Right cardiac atrium (tissue), 5 donors: ENCODE measurements around the gene TIPARP. TPM values are rescaled to one million over a fixed set of nuclear protein-coding genes. Genes with fewer than 3 reads are reported as not detected.
A peak's percentile ranks its signal among the peaks of the same experiment; 100 is the strongest.
"Not testable (repeated sequence)": the region's sequence is repeated elsewhere in the genome, so short reads cannot be mapped to it uniquely, and the experiment has no call there.

Source experiments
- ATAC-seq, 2 donors: fragments of 200-7000 bp; cut with Tn5 transposase; one replicate each; pipeline versions ENCODE4 v1.8.0 to v1.9.1; 2020; ENCODE audit warnings: moderate library complexity in 2 of 2, mild to moderate bottlenecking in 1 of 2
- DNase-seq, 3 donors: peaks; one replicate each; pipeline ENCODE4 v3.0.0-alpha.2; 2020
- H3K27ac ChIP-seq: one replicate; pipeline ENCODE4 v1.5.1; 2013; ENCODE audit warnings: mild to moderate bottlenecking, low read length, control low read depth, moderate library complexity
- H3K27me3 ChIP-seq: one replicate; pipeline ENCODE4 v1.6.1; 2013; ENCODE audit not compliant: control insufficient read depth, insufficient read depth
- H3K4me1 ChIP-seq: one replicate; pipeline ENCODE4 v1.6.1; 2013; ENCODE audit warnings: low read length; ENCODE audit not compliant: control insufficient read depth, insufficient read depth
- H3K4me3 ChIP-seq: one replicate; pipeline ENCODE4 v1.5.1; 2013; ENCODE audit warnings: low read length, control low read depth
- H3K9me3 ChIP-seq: one replicate; pipeline ENCODE4 v1.6.1; 2013; ENCODE audit warnings: low read length; ENCODE audit not compliant: control insufficient read depth
- WGBS: extraction: QIAGEN DNeasy Blood & Tissue Kit; methylation state at CpG from one replicate; pipeline ENCODE4 v1.1.7; 2013; 5-methylcytosine and 5-hydroxymethylcytosine counted together
- intact Hi-C, 4 donors: fragments of 100-400 bp; cut with DNase I; formaldehyde crosslinking; loops; one replicate each; pipeline versions ENCODE4 v1.11.0 to v1.14.0; 2022 to 2023
- polyA plus RNA-seq: library from polyadenylated mRNA; stranded (reverse); fragments of 200-250 nt; gene quantifications from one replicate; pipeline ENCODE4 v1.2.3, GENCODE V29; 2013
- total RNA-seq, 4 donors: library from RNA; stranded (reverse); fragmentation: NEBNext Ultra II Directional; extraction: Animal tissue kit (Norgen Biotek cat#: 25700); gene quantifications; one replicate each; pipeline ENCODE4 v1.2.1, GENCODE V29; 2021
- donor health status: healthy with polysubstance abuse.
- donor health status: DM: no; HTN: yes; CAD: no.
- donor health status: DM: no; HTN: no; CAD: no.
- donor health status: DM: no; HTN: yes; CAD: no; lungs with severe emphysema.
- donor health status: DM: yes; HTN: yes; CAD: no.

Gene TIPARP
- total and polyA plus RNA-seq, 5 donors = 24.3 to 51.3 (median 40.7) TPM

GRCh38 chr3:156652661-156653060 is 21.7 kb upstream of the TIPARP start:
- DNase-seq, intact Hi-C loops, H3K4me3 ChIP-seq, H3K9me3 ChIP-seq, H3K27ac ChIP-seq, ATAC-seq, H3K4me1 ChIP-seq, H3K27me3 ChIP-seq: not testable (repeated sequence)
- WGBS = 97% methylated on average over 2 of the region's 2 CpGs

DNA sequence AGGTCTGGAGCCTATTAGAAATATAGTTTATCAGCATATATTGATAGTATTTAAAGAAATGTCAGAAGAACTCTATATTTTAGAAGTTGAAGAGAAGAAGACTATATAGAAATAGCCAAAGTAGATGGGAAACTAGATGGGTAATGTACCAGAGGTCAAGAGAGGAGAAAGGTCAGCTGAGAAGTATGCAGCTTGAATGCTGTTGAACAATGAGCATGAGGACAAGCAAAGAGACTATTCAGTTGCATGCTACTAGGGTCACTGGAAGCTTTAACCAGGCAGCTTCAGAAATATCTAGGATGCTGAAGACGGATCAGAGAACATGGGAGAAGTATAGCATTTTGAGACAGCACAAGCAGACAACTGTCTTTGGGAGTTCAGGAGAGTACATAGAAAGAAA is 19.6 kb upstream of the TIPARP start:
- DNase-seq = no peak
- Histone ChIP-seq H3K4me1 (no peaks in the 10 kb centered on the region), H3K9me3 (no peaks in the 10 kb centered on the region), H3K4me3 (no peak overlapping the region), H3K27ac (no peak overlapping the region), H3K27me3 (no peaks in the 10 kb centered on the region)
- no peak for ATAC-seq
- WGBS = 90% methylated on average over 1 of the region's 1 CpG
- intact Hi-C loops = no loop called here

DNA sequence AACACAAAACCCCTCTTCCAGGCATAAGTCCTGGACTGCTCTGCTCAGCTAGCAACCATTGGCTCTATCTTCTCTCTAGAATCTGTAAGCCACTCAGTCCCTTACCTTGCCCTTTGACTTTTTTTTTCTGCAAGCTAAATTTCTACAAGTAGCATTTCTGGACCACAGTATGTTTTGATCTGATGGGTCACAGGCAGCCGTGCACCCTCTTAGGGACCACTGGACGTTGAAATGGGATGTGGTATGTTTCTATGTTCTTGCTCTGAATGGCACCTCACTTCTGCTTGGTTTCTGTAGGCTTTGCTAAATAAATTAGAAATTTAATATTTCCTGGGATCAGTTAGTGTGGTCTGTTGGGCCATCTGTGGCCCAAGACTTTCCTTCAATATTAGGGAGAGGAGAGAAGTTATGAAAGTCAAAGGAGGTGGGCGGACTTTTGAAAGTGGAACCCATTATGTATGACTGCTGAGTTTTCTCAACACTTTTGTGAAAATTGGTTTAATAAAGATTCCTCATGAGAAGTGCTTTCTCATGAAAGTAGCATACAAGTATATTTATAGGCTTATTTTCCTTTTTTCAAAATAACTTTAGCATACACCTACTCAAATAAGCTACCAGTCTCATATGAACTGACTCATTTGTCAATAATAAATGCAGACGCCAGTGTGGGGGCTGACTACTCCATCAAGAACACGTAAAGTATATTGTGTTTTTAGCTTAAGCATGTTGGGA is 18.4 kb upstream of the TIPARP start:
- 88% methylated on average over 5 of the region's 5 CpGs for WGBS
- ATAC-seq (no peak), DNase-seq (no peak)
- Histone ChIP-seq H3K27ac (no peak overlapping the region), H3K4me1 (no peaks in the 10 kb centered on the region), H3K27me3 (no peaks in the 10 kb centered on the region), H3K9me3 (no peaks in the 10 kb centered on the region), H3K4me3 (no peak overlapping the region)
- intact Hi-C loops = no loop called here

DNA sequence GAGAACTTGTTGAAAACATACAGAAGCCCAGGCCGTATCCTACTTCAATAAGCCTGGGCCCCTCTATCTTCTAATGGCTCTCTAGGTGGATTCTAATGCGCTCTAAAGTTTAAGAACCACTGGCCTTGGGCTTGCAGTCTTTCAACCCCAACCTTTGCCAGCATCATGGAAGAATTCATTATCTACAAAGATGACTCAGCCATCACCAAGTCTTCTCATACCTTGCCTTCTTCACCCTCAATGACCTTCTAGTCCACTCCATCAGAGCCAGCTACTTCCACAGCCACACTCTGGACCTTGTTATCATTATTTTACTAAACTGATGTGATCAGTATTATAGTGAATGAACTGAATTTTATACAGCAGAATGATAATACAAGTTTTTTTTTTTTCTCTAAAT is 16.9 kb upstream of the TIPARP start:
- Histone ChIP-seq H3K27me3 (no peaks in the 10 kb centered on the region), H3K27ac (no peak overlapping the region), H3K9me3 (no peaks in the 10 kb centered on the region), H3K4me3 (no peak overlapping the region), H3K4me1 (no peaks in the 10 kb centered on the region)
- no peak for DNase-seq
- intact Hi-C loops = no loop called here
- no peak for ATAC-seq
- 96% methylated on average over 2 of the region's 2 CpGs for WGBS

DNA sequence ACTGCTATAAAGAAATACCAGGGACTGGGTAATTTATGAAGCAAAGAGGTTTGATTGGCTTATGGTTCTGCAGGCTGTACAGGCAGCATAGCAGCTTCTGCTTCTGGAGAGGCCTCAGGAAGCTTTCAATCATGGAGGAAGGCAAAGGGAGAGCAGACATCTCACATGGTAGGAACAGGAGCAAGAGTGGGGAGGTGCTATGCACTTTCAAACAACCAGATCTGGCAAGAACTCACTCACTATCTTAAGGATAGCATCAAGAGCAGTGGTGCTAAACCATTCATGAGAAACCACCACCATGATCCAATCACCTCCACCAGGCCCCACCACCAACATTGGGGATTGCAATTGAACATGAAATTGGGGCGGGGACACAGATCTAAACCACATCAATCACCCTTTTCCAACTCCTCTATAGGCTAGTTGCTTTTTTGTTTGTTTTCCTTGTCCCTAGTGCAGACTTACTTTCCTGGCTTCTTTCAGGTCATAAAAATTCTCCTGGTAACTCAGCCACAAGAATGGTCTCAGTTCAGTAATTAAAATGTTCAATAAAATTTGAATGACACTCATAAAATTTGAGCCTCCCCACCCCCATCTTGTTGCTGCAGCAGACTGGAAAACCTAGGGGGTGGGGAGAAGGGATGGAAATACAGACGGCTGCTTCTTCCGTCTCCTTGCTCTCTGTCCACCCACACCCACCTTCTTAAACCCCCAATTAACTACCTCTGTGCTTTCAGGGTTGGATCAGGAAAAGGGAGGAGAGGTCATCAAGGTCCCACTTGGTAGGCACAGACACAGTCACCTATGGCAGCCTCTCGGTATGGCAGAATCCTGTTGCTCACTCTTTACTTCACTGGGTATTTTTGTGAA is 16.3 kb upstream of the TIPARP start:
- no peaks in the 10 kb centered on the region for H3K27me3 ChIP-seq
- DNase-seq = no peak
- H3K4me1 ChIP-seq = no peaks in the 10 kb centered on the region
- no peak overlapping the region for H3K4me3 ChIP-seq
- WGBS = 92% methylated on average over 4 of the region's 4 CpGs
- no peak for ATAC-seq
- H3K27ac ChIP-seq = no peak overlapping the region
- no peaks in the 10 kb centered on the region for H3K9me3 ChIP-seq
- intact Hi-C loops = no loop called here

- Histone ChIP-seq H3K27ac (no peak overlapping the region), H3K9me3 (no peaks in the 10 kb centered on the region), H3K4me1 (no peaks in the 10 kb centered on the region), H3K27me3 (no peaks in the 10 kb centered on the region), H3K4me3 (no peak overlapping the region)
- DNase-seq (no peak), ATAC-seq (no peak)
- WGBS = 94% methylated on average over 1 of the region's 1 CpG
- intact Hi-C loops = no loop called here
Observed at GRCh38 chr3:156658732-156659090, 15.7 kb upstream of the TIPARP start.

DNA sequence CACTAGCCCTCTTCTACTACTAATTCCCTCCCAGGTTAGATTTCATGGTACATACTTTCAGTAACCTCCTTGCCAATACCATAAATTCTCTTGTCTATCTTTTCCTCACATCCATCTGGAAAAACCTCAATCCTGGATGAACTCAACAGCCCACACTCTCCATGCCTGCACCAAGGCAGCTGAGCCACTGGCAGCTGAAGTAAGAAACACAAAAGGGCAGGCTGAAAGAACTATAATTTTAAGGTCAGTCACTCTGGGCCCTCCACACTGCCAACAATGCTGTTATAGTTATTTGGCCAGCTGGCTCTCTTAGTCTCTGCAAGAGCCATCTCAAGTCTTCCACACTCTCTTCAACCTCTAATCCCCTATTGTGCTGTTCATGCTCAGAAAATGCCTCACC is 15.1 kb upstream of the TIPARP start:
- no peaks in the 10 kb centered on the region for H3K4me1 ChIP-seq
- no peak overlapping the region for H3K4me3 ChIP-seq
- no peaks in the 10 kb centered on the region for H3K27me3 ChIP-seq
- DNase-seq (no peak), ATAC-seq (no peak)
- no peaks in the 10 kb centered on the region for H3K9me3 ChIP-seq
- intact Hi-C loops = no loop called here
- H3K27ac ChIP-seq = no peak overlapping the region

DNA sequence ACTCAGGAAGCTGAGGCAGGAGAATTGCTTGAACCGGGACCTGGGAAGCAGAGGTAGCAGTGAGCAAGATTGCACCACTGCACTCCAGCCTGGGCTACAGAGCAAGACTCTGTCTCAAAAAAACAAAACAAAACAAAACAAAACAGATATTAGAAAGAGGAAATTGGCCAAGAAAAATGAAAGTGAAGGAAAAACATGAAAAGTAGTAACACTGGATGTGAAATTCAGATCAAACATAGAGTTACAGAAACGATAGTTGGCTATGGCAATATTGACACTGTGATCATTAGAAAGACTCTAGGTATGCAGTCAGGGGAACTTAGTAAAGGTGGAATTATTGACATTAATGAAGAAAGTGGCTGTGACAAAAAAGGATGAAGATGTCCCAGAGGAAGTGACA is 13.2 kb upstream of the TIPARP start:
- intact Hi-C loops = no loop called here
- DNase-seq (no peak), ATAC-seq (no peak)
- Histone ChIP-seq H3K4me1 (no peaks in the 10 kb centered on the region), H3K27ac (no peak overlapping the region), H3K9me3 (no peaks in the 10 kb centered on the region), H3K4me3 (no peak overlapping the region), H3K27me3 (no peaks in the 10 kb centered on the region)
- WGBS = 66% methylated on average over 2 of the region's 2 CpGs

DNA sequence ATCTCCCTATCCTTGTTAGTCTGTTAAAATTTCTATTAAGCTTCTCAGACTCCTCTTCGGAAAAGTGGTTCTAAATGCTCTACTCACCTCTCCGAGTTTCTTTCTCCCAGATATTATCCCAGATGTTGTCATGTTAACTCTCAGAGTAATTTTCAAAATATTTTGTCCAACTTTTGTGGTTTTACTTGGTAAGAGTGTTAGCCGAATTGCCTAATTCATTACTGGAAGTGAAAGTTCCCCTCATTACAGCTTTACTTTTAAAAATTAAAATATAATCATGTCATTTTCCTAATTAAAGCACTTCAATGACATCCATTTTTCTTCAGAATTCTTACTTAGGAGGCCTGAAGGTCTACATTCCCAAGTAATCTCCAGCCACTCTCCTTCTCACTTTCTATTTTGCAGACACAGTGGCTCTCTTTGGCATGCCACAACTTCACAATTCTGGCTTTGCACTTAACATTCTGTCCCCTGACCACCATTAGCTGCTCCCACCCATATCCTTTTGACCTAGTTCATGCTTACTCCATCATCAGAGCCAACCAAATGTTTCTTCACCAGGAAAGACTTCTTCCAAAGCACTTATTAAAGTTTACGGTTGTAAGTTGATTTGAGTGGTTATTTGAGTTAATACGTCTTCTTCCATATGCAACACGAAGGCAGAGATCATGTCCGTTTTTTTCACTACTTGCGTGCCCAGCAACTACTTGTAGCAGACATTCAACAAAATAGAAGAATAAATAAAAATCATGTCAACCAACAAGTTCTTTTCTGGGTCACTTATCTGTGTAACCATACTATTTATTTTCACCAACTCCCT is 10.2 kb upstream of the TIPARP start:
- no peak overlapping the region for H3K4me3 ChIP-seq
- 80% methylated on average over 8 of the region's 8 CpGs for WGBS
- DNase-seq = no peak
- ATAC-seq = peak in 1 of 2 donors; percentile 77
- no peaks in the 10 kb centered on the region for H3K4me1 ChIP-seq
- intact Hi-C loops = no loop called here
- H3K27ac ChIP-seq = no peak overlapping the region
- no peaks in the 10 kb centered on the region for H3K27me3 ChIP-seq
- no peaks in the 10 kb centered on the region for H3K9me3 ChIP-seq

DNA sequence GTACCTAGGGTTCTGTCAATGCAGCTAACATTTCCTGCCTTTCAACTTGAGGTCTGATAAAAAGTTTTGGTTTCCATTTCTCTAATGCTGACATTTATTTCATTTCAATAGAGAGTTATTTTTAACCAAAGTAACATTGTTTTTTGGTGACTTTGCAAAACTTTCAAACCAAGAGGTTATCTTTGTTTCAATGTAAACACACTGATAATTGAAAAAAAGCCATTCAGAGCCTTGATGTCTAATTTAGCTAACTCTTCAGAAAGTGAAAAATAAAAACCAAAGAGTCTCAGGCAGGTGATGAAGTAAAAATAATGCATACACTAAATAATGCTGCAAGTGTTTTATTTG is 9.6 kb upstream of the TIPARP start:
- H3K27ac ChIP-seq = no peak overlapping the region
- intact Hi-C loops = no loop called here

DNA sequence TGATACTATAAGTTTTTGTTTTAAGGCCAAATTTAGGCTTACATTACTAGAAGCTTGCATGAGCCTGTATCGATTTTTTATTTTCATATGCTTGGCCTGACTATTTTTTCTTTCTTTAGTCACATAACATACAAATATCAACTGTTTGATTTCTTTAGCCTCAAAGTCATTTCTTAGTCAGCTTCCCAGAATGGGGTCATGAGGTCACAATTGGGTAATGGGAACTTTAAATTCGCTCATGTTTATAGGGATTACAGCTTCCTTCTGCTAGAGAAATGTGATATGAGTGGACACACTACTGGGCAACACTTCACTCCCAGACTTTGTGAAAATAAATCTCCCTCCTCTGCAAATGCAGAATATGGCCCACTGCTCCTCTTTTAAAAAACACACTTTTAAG is 9.1 kb upstream of the TIPARP start:
- H3K4me1 ChIP-seq = no peaks in the 10 kb centered on the region
- no peak overlapping the region for H3K27ac ChIP-seq
- no peaks in the 10 kb centered on the region for H3K9me3 ChIP-seq
- DNase-seq (no peak), ATAC-seq (peak in 1 of 2 donors; percentile 80)
- H3K27me3 ChIP-seq = no peaks in the 10 kb centered on the region
- intact Hi-C loops = no loop called here
- 41% methylated on average over 2 of the region's 2 CpGs for WGBS
- no peak overlapping the region for H3K4me3 ChIP-seq

More for the DNA sequence above, 9.6 kb upstream of the TIPARP start:
- no peaks in the 10 kb centered on the region for H3K27me3 ChIP-seq
- no peaks in the 10 kb centered on the region for H3K4me1 ChIP-seq
- ATAC-seq (peak; percentile 36 to 88), DNase-seq (no peak)
- H3K9me3 ChIP-seq = no peaks in the 10 kb centered on the region
- no peak overlapping the region for H3K4me3 ChIP-seq
